ENCODE measurements around the gene BMP15. TPM values are rescaled to one million over a fixed set of nuclear protein-coding genes. Genes with fewer than 3 reads are reported as not detected.

The BMP15 gene
- total RNA-seq, 2 donors from 2014 or later, result not detected

- no peak overlapping the region for H3K4me3 ChIP-seq
- no peak for DNase-seq (ENCODE audit: low spot score)
- intact Hi-C loops (cut with DNase I), result no loop called here
- no peak for TF ChIP-seq POLR2AphosphoS5 (IDR thresholded peaks at IDR 0.05)
- no peaks in the 10 kb centered on the region for H3K36me3 ChIP-seq
- no peaks in the 10 kb centered on the region for H3K4me1 ChIP-seq (replicated peaks)
- no peaks in the 10 kb centered on the region for H3K9me3 ChIP-seq
- no peak overlapping the region for H3K27ac ChIP-seq
- no peaks in the 10 kb centered on the region for H3K27me3 ChIP-seq (replicated peaks; ENCODE audit: insufficient read depth)
Measured at GRCh38 chrX:50927127-50927526, 16.6 kb downstream of the BMP15 start.

- Histone ChIP-seq H3K36me3 (no peaks in the 10 kb centered on the region), H3K4me3 (no peak overlapping the region), H3K4me1 (replicated peaks) (no peaks in the 10 kb centered on the region), H3K27ac (no peak overlapping the region), H3K9me3 (no peaks in the 10 kb centered on the region), H3K27me3 (replicated peaks; ENCODE audit: insufficient read depth) (no peaks in the 10 kb centered on the region)
- intact Hi-C loops (cut with DNase I), result no loop called here
- 94% methylated on average over 3 of the region's 3 CpGs for WGBS
- TF ChIP-seq CTCF (IDR thresholded peaks at IDR 0.05), result no peak
- TF ChIP-seq POLR2A (IDR thresholded peaks at IDR 0.05), result no peak
- DNase-seq (ENCODE audit: low spot score), result no peak
Measured at GRCh38 chrX:50941638-50942037, 31.1 kb downstream of the BMP15 start.

GRCh38 chrX:50942471-50942870 is 31.9 kb downstream of the BMP15 start:
- DNase-seq (ENCODE audit: low spot score), result no peak
- 79% methylated on average over 2 of the region's 2 CpGs for WGBS
- H3K4me3 ChIP-seq, result no peak overlapping the region
- H3K4me1 ChIP-seq (replicated peaks), result no peaks in the 10 kb centered on the region
- TF ChIP-seq CTCF (IDR thresholded peaks at IDR 0.05), result no peak
- no peak for TF ChIP-seq POLR2AphosphoS5 (IDR thresholded peaks at IDR 0.05)
- TF ChIP-seq POLR2A (IDR thresholded peaks at IDR 0.05), result no peak
- no peak overlapping the region for H3K27ac ChIP-seq
- H3K9me3 ChIP-seq, result no peaks in the 10 kb centered on the region
- H3K27me3 ChIP-seq (replicated peaks; ENCODE audit: insufficient read depth), result no peaks in the 10 kb centered on the region
- intact Hi-C loops (cut with DNase I), result no loop called here
- no peaks in the 10 kb centered on the region for H3K36me3 ChIP-seq

- H3K4me1 ChIP-seq (replicated peaks), result no peaks in the 10 kb centered on the region
- no peak overlapping the region for H3K4me3 ChIP-seq
- no peaks in the 10 kb centered on the region for H3K36me3 ChIP-seq
- peak; percentile 26 for DNase-seq (ENCODE audit: low spot score)
- TF ChIP-seq CTCF (IDR thresholded peaks at IDR 0.05), result no peak
- no peak for TF ChIP-seq POLR2A (IDR thresholded peaks at IDR 0.05)
- TF ChIP-seq POLR2AphosphoS5 (IDR thresholded peaks at IDR 0.05), result peak; percentile 40
- no peaks in the 10 kb centered on the region for H3K27me3 ChIP-seq (replicated peaks; ENCODE audit: insufficient read depth)
- intact Hi-C loops (cut with DNase I), result no loop called here
- no peaks in the 10 kb centered on the region for H3K9me3 ChIP-seq
- no peak overlapping the region for H3K27ac ChIP-seq
- 27% methylated on average over 1 of the region's 1 CpG for WGBS
Measured at GRCh38 chrX:50952406-50952805, 41.9 kb downstream of the BMP15 start.

- H3K27ac ChIP-seq, result no peak overlapping the region
- no peak for TF ChIP-seq POLR2AphosphoS5 (IDR thresholded peaks at IDR 0.05)
- no peak for TF ChIP-seq POLR2A (IDR thresholded peaks at IDR 0.05)
- intact Hi-C loops (cut with DNase I), result no loop called here
- 89% methylated on average over 1 of the region's 1 CpG for WGBS
- H3K4me1 ChIP-seq (replicated peaks), result no peaks in the 10 kb centered on the region
- H3K9me3 ChIP-seq, result no peaks in the 10 kb centered on the region
- H3K4me3 ChIP-seq, result no peak overlapping the region
- H3K36me3 ChIP-seq, result no peaks in the 10 kb centered on the region
- H3K27me3 ChIP-seq (replicated peaks; ENCODE audit: insufficient read depth), result no peaks in the 10 kb centered on the region
- DNase-seq (ENCODE audit: low spot score), result no peak
Measured at GRCh38 chrX:50953832-50954231, 43.3 kb downstream of the BMP15 start.

GRCh38 chrX:50962156-50962555 is 51.6 kb downstream of the BMP15 start:
- Histone ChIP-seq H3K36me3 (no peaks in the 10 kb centered on the region), H3K4me3 (no peak overlapping the region), H3K27me3 (replicated peaks; ENCODE audit: insufficient read depth) (no peaks in the 10 kb centered on the region), H3K9me3 (no peaks in the 10 kb centered on the region), H3K4me1 (replicated peaks) (no peaks in the 10 kb centered on the region), H3K27ac (no peak overlapping the region)
- intact Hi-C loops (cut with DNase I), result no loop called here
- DNase-seq (ENCODE audit: low spot score), result no peak
- TF ChIP-seq POLR2A (IDR thresholded peaks at IDR 0.05), result no peak
- TF ChIP-seq POLR2AphosphoS5 (IDR thresholded peaks at IDR 0.05), result no peak
- TF ChIP-seq CTCF (IDR thresholded peaks at IDR 0.05), result no peak
- WGBS, result 72% methylated on average over 3 of the region's 3 CpGs
